Astrocyte (in vitro differentiated cells and primary cell): ENCODE measurements around the gene CHST11.

Source experiments
- CTCF ChIP-seq: IDR thresholded peaks from 2 replicates; pipeline ENCODE4 v1.5.1; 2011; ENCODE audit warnings: low read depth, mild to moderate bottlenecking, inconsistent platforms, low read length, moderate library complexity; ENCODE audit not compliant: insufficient read depth
- EZH2 ChIP-seq: IDR thresholded peaks from 2 replicates; pipeline ENCODE4 v1.6.1; 2012; ENCODE audit warnings: mild to moderate bottlenecking, low read length, inconsistent platforms; ENCODE audit not compliant: insufficient read depth

GRCh38 chr12:104567832-104568486, 111.2 kb downstream of the CHST11 start:
- TF ChIP-seq CTCF (no peak), EZH2 (no peak)
